ENCODE data around the gene FAM204A.

Gene FAM204A

DNA sequence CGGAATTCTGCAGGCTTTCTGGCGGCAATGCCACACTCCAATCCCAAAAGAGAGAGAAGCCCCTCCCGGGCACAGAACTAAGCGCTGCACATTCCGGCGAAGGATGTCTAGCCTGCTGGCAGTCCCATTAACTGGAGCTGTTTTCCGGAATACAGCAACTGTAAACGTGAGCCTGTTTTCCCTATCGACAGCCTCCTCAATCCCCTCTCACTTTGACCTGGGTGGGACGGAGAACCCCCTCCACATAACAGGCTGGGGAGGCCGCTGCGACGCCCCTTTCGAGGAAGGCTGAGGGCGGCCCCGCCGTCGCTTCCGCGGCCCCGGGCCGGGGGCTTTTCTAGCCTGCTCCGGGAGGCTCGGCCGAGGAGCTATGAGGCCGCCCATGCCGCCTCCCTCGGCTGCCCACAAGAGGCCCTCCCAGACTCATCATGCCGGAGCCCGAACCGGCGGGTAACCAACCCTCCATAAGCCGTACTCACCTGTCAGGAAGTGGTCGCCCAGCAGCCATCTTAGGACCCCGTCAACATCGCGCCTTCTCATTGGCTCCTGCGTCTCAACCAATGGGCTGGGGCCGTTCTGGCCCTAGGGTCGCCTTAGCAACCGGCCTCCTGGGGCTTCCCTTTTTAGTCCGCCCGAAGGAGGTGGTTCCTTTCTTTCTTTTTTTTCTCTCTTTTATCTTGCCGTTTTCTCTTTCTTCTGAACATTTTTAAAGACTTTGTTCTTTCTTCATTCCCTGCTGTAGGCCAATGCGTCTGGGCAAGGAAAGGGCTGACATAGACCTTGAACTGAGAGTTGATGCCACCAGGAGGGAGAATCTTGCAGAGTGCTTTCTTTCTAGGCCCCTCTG lies at the start of gene FAM204A:
Gene FAM204A, minus strand, starts transcription at position 534 of the 847 bp plus-strand sequence. CDS start 5,909 bp downstream, outside the sequence.
- DNase-seq, result peak; percentile 97 to 98

DNA sequence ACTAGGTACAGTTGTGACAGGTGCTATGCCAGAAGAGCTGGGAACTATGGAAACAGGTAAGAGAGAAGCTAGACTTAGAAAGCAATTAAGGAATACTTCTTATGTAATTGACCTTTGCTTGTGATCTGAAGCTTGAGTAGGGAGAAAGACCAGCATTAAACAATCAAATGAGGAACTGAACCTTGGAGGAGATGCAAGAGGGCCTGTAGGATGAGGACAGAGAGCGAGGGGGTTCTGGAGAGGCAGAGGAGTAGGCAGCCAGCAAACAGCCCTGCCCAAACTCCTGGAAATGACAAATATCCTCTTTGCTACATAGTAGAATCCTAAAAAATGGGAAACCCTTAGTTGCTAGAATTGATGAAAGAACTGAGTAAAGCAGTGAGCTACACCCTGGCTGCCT lies 41.6 kb upstream of the FAM204A start:
- DNase-seq, result no peak

DNA sequence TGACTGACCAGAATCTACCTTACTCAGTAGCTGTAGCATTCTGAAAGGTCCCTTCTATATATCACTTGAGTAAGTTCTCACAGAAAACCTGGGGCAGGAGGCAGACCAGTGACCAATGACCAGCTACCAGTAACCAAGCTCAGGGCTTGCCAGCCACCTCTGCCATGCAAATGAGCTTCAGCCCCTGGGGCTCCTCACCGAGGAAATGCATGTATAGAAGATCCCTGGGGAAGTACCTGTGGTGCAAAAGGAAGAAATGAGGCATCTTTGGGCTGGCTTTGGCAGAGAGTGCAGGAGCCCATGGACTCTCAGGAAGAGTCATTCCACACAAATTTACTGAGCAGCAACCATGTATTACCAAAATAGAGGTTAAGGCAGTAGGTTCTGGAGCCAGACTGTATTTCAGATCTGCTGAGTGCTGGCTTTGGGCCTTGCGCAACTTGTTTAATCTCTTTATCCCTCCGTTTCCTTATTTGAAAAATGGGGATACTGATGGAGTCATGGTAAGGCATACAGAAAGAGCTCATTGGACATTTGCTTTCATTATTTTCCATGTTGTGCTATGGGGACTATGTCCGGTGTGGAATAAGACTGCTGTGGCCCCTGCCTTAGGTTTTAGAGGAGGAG lies 41.1 kb upstream of the FAM204A start:
- no peak for DNase-seq

DNA sequence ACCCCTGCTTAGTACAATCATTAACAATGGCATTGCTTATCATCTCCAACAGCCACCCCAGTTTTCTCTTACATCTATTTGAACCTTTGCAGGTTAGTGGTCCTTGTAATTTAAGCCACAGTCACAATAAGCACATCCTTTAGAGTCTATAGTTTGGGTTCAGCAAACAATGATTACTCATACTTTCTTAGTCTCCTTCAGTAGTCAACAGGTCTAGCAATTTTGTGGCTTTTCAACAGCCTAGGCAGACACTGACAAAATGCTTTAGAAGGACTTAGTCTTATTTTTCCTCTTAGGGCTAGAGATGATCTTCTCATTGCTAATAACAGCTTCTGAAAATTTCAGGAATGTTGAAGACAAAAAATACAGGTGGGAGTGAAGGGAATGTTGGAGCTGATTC lies 32.3 kb upstream of the FAM204A start:
- no peak for DNase-seq

DNA sequence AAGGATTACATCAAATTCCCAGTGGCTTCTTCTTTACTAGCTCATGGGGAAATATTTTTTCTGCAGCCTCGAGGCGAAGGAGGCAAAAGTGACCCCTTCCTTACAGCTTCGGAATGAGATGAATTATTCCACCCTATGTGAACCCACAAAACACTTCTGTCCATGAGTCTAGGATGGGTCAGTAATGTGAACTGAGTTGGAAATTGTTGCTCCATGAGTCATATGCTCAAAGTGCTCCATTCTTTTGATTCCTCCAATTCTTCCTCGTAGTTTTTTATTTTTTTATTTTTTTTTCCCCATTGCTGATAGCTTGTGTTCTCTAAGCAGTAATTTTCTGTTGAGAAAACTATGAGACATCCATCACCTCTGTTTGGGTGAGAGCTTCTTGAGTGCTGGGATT lies 31.7 kb upstream of the FAM204A start:
- DNase-seq, result no peak

DNA sequence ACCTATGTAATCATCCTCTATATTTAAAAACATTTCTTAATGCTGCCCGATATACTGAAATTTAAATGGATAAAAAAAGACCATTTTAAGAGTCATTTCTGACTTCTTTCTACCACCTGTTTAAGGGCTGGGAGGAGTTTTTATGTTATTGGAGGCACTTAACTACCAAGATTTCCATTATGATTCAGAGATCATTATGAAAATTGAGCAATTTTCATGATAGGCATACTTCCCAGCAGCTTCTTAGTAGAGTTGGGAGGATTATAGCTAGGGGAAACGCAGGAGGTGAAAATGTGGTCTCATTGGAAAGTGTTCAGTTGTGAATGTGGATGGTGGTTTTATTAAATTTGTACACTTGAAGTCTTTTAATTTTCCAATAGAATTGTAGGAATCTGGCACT lies 28.4 kb upstream of the FAM204A start:
- no peak for DNase-seq

DNA sequence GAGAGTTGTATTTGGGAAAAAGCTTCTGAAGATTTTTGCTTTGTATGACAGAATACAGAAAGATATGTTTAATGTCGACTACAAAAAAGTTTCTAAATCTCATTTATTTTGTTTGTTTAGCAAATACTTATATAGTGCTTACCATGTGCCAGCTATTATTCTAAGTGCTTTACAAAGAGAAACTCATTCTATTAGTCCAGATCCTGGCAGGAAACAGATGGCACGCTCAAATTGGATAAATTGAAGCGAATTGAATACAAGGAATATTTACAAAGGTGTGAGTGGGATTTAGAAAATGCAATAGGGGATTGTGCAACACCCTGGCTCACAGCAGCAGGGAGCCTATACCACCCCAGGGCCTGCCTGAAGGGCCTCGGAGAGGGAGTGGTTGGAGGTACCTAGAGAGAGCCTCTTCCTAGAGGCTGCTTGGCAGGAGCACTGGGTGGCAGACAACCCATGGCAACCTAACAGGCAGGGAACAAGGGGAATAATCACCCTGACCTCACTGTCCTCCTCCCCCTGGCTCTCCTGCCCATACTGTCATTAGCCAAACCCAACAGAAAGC lies 27.6 kb upstream of the FAM204A start:
- no peak for DNase-seq

DNA sequence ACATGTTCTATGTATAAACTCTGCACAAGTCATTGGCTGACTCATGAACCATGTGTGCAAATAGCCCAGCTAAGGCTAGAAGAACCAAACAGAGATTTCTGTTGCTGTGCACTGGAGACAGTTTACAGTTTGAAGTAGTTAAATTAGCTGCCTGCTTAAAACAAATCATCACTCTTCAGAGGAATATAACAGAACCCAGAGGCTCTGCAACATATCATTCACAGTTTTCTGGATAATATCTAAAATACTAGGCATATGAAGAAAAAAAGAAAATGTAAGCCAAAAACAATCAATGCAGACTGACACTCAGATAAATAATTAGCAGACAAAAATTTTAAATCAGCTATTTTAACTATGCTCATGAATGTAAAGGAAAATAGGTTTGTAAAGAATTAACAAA lies 23.6 kb upstream of the FAM204A start:
- DNase-seq, result no peak

DNA sequence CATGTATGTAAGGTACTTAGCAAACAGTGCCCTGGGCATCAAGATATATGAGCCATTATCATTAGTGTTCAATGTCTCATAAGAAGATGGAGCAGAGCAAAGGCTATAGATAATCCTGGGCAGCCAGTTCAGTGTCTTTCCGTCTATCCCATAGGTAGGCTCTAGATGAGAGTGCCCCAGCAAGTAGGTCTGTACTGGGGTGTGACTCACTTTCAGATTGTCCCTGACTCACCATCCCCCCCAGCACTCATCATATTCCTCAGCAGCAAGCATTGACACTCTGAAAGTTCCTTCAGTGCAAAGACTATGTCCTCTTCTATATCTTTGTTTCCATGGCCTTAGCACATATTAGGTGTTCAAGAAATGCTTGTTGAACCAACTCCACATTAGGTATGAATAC lies 20.0 kb upstream of the FAM204A start:
- DNase-seq, result no peak

DNA sequence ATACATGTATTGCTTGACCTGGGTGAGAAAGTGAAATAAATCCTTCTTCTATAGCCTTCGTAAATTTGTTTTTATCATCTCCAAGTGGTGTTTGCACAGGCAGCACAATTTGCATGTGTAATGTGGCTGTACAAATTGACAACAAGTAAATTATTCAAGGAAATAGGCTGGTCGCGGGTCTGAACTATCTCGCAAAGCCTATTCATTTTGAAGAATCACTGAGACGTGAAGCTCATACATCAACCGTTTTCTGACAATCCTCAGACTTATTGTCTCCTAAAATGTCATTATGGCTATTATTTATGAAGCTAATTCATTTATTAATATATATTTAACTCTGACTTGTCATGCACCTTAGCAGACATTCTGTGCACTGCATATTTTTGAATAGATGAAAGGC lies 16.2 kb upstream of the FAM204A start:
- no peak for DNase-seq

DNA sequence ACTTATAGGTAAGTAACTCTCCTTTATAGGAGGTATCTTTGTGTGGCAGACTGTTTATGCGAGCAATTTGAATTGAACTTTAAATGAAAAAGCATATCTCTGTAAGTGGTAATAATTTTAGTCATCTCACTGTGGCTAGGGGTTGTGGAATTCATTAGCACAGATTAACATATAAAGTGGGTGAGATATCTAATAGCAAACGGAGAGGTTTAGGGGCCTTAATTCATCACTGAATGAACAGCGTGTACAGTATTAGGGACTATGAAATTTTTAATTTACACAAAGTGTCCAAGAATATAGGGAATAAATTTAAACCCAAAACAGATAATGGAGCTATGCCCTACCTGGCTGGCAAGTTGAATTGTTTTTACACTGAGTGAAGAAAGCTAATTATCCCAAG lies 15.7 kb upstream of the FAM204A start:
- DNase-seq, result no peak

DNA sequence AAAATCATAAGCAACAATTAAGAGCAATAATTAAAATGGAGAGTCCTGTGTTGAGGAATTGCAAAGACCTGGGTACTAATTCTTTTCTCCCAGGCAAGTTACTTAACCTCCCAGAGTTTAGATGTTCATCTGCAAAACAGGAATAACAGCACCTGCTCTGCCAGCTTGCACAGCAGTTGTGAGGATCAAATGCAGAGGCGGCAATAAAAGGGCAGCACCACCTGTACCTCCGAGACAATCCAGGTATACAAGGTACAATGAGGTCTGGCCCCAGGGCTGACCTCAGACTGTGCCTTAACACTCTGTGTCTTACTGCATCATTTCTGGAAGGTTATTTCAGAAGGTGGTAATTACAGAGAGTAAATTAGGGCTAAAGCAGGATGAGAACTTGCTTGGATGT lies 14.5 kb upstream of the FAM204A start:
- no peak for DNase-seq

DNA sequence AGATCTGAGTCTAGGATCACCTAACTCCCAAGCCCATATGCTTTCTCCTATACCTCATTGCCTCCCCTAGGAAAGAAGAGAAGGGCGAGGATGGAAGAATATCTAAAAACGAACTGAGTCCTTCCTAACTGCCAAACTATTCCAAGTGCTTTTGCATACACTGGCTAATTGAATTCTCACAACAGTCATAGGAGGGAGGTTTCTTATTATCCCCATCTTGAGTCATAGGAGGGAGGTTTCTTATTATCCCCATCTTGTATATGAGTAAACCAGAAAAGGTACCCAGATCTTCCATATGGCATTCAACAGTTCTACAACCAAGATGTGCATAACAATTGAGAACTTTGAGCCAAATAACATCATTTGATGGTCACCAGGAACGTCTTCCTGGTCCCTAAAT lies 13.1 kb upstream of the FAM204A start:
- DNase-seq, result no peak

DNA sequence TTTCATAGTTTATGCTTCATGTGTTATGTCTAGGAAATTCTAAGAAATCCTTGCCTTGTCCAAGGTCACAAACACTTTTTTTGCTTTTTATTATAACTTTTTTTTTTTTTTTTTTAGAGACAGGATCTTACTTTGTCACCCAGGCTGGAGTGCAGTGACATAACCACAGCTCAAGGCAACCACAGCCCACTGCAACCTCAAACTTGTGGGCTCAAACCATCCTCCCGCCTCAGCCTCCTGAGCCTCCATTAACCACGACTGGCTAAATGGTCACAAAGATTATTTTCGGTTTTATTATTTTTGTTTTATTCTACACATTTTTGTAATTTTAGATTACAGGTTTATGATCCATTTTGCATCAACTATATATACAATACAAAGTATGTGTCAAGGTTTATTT lies 7.1 kb upstream of the FAM204A start:
- no peak for DNase-seq

DNA sequence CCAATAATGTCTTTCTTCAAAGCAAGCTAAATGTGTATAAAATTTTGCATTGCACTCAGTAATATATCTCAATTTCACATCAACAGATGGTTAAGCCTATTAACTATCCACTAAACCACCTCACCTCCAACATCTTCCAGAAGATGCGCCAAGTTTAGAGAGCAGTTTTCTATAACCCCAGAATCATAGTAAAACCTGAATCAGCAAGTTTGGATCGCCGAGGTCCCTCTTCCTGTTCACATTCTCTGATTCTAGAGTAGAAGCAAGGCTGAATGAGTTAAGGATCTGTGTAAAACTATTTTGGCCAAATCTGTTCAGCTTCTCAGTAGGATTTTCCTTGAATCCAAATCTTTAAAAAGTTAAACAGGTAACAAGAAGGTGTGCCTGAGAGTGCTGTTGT lies 1.4 kb upstream of the FAM204A start:
- no peak for DNase-seq

DNA sequence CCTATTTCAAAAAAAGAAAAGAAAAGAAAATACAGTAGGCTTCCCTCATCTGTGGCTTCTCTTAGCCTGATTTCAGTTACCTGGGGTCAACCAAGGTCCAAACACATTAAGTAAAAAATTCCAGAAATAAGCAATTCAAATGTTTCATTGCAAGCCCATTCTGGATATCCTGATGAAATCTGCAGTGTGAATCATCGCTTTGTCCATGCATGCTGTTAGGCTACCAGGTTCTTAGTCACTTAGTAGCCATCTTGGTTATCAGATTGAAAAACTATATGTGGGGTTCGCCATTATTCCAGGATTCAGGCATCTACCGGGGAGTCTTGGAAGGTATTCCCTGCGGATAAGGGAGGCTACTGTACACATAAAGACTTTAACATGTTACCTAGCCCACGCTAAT lies 991 bp upstream of the FAM204A start:
- DNase-seq, result no peak

DNA sequence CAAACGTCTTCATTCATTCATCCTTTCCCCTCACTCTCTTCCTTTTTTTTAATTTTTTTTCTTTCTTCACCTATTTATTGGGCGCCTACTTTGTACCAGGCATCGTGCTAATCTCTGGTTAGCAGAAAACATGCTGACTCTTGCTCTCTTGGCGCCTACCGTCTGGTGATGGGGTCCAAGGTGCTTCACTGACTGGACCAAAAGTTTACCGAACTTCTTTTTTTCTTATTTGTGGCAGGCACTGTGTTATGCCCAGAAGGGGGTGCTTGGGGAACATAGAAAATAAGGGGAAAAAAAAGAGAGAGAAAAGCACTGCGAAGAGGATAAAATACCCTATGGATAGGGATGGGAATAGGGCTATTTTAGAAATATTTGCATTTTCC lies 505 bp upstream of the FAM204A start:
- no peak for DNase-seq

DNA sequence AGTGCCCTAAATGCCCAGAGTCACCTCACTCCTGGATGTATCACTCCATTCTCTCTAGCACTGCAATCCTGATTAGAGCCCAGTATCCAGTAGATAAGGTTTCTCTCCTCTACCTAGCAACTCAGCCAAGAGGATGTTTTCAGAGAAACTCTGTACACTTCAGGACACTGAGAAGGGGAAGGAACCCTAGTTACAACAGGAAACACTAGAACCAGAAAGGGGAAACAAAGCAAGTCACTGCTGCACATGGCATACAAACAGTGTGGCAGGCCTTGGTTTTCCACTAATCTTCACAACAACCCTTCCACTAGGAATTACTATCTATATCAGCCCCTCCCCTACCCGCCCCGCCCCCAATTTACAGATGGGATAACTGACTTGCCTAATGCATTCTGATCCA lies 1.6 kb downstream of the FAM204A start:
- peak; percentile 81 to 90 for DNase-seq

DNA sequence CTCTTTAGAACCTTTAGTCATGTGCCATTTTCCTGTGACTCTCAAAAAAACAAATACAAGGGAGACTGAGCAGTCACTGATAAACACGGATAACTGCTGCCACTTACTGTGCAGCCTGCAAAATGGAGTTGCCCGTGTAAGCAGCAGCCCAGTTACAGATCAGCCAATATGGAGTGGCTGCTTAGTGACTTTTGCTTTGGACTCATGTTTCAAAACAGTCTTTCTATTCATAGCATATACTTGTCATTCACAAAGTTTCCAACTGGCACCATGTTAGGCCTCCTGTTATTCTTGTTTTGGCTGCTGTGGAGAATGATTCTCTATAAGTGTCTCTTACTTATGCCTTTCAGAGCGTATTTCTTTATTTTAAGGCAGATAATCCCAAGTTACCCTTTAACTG lies 3.0 kb downstream of the FAM204A start:
- no peak for DNase-seq

DNA sequence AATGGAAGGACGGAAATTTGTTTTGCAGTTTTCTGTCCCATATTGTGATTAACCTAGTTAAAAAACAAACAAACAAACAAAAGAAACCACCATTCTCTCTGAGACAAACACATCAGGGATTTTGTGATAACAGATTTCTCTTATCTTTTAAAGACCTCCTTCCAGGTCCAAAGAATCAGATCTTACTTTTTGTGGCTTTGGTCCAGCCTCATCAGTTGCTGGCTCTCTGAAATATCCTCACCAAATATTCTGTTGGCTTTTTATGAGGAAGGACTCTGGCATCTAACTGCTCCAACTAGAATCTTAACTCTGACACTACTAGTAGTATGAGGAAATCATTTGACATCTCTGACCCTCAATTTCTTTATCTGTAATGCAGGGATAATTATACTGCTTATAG lies 4.8 kb downstream of the FAM204A start:
- no peak for DNase-seq

DNA sequence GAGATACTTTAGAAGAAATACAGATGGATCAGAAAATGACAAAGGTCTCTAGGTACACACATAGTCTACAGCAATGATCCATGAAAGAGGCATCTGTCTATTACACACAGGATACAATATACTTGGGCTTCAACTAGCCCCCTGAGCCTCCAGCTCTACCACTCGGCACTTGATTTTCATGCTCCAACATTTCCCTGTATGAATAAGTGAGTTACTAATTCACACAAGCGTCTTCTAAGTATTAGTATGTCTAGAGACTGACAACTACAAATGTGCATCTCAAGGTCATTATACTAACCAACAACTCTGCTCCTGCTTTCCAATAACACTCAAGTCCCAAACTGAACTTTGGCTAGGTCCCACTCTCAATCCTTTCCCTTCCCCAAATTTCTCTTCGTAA lies 8.3 kb downstream of the FAM204A start:
- no peak for DNase-seq

DNA sequence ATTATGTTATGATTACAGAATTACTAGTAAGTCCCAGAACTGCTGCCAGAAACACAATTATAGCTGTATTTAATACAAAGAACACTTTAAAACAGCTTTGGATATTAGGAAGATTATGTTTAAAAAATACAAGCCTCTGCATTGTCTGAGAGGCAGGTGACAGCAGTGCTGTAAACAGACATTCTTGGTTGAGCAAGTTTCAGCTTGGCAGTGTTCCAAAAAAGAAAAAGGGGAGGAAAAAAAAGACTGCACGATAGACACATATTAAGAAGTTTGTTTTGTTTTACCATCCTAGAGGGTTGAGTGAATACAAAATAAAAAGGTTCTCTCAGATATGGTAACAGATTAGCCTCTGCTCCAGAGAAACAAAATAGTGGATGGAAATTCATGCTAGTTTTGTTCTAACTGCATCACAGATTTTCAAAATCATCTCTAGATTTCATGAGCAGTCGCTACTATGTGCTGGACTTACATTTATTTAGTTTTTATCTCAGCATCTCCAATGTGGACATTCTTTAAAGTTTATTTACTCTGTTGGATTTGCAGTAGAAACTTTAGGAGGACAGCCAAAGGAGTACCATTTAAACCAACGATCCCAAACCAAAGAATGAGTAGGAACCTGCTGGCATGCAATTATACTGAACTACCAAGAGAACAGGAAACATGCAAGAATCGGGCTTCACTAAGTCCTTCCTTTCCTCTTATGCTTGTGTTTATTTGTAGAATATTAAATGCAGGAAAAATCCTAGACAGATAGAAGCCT lies 9.0 kb downstream of the FAM204A start:
- no peak for DNase-seq

DNA sequence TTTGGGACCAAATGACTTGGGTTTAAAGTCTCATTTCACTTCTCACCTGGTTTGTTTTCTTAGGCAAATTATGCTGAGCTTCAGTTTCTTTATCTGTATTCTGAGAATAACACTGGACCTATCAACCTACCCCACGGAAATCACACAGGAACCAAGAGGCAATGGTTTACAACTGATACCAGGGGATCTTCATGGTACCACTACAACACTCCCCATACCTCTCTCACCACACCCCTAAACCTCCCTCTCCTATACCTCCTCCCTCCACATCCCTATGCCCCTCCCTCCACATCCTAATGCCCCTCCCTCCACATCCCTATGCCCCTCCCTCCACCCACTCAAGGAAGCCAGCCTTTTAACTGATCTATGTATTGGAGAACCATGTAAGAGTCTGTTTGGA lies 9.9 kb downstream of the FAM204A start:
- no peak for DNase-seq
